NOMO-1 (cell line): ENCODE results near the gene KDM5B.
"Not testable (repeated sequence)": the region's sequence is repeated elsewhere in the genome, so short reads cannot be mapped to it uniquely, and the experiment has no call there.

Experiments
- DNase-seq, 2 experiments: peaks; one replicate each; lab custom pipeline; 2025; ENCODE audit not compliant: unreplicated experiment in 2 of 2; lab: John Stamatoyannopoulos, UW

Gene KDM5B

GRCh38 chr1:202716654-202717053 is 91.6 kb downstream of the KDM5B start:
- no peak for DNase-seq

- DNase-seq, result not testable (repeated sequence)
Measured at GRCh38 chr1:202714202-202714601, 94.0 kb downstream of the KDM5B start.

- DNase-seq, result no peak
Measured at GRCh38 chr1:202713110-202713509, 95.1 kb downstream of the KDM5B start.

GRCh38 chr1:202711949-202712635 is 96.1 kb downstream of the KDM5B start:
- no peak for DNase-seq

- no peak for DNase-seq
Measured at GRCh38 chr1:202710070-202711045, 97.9 kb downstream of the KDM5B start, which contains the start of gene SYT2. TSS of gene SYT2 (minus strand) at chr1:202710454. CDS start at chr1:202605772, 104,682 bp downstream.

- no peak for DNase-seq
Measured at GRCh38 chr1:202709276-202710041, 98.8 kb downstream of the KDM5B start.

GRCh38 chr1:202708456-202709275 is 99.6 kb downstream of the KDM5B start:
- no peak for DNase-seq

GRCh38 chr1:202706851-202707250 is 101.4 kb downstream of the KDM5B start:
- DNase-seq, result no peak

- no peak for DNase-seq
Measured at GRCh38 chr1:202704601-202705000, 103.6 kb downstream of the KDM5B start.

- no peak for DNase-seq
Measured at GRCh38 chr1:202703191-202703590, 105.0 kb downstream of the KDM5B start.

- no peak for DNase-seq
Measured at GRCh38 chr1:202702088-202702487, 106.1 kb downstream of the KDM5B start.

- peak in 1 of 2 experiments; percentile 36 for DNase-seq
Measured at GRCh38 chr1:202701200-202701599, 107.0 kb downstream of the KDM5B start.

GRCh38 chr1:202700061-202700460 is 108.2 kb downstream of the KDM5B start:
- DNase-seq, result no peak

- no peak for DNase-seq
Measured at GRCh38 chr1:202698276-202698675, 109.9 kb downstream of the KDM5B start.

GRCh38 chr1:202697038-202697437 is 111.2 kb downstream of the KDM5B start:
- no peak for DNase-seq

GRCh38 chr1:202694314-202694713 is 113.9 kb downstream of the KDM5B start:
- DNase-seq, result no peak

GRCh38 chr1:202692959-202693555 is 115.2 kb downstream of the KDM5B start:
- DNase-seq, result peak; percentile 22 to 44

GRCh38 chr1:202691816-202692215 is 116.4 kb downstream of the KDM5B start:
- no peak for DNase-seq

- DNase-seq, result no peak
Measured at GRCh38 chr1:202689493-202690342, 118.5 kb downstream of the KDM5B start.
